Subcutaneous adipose tissue (tissue), 4 donors: ENCODE results near the gene WASF1. TPM values are rescaled to one million over a fixed set of nuclear protein-coding genes. Genes with fewer than 3 reads are reported as not detected.

Source experiments
- CTCF ChIP-seq: fragments of 450-650 bp; IDR thresholded peaks from one replicate; pipeline ENCODE4 v1.5.1; 2016; ENCODE audit warnings: low read depth, mild to moderate bottlenecking, control low read depth, antibody characterized with exemption, moderate library complexity
- total RNA-seq, 4 donors: library from RNA; depleted of rRNA; stranded (reverse); fragments of >200 nt; gene quantifications; one replicate each; pipeline ENCODE4 v1.1.0, GENCODE V29; 2016

Gene WASF1
- total RNA-seq, 4 donors from 2014 or later: 6.8 to 14.4 (median 11.4) TPM

GRCh38 chr6:110207652-110208051 lies 28.2 kb upstream of the WASF1 start:
- TF ChIP-seq CTCF: no peak

DNA sequence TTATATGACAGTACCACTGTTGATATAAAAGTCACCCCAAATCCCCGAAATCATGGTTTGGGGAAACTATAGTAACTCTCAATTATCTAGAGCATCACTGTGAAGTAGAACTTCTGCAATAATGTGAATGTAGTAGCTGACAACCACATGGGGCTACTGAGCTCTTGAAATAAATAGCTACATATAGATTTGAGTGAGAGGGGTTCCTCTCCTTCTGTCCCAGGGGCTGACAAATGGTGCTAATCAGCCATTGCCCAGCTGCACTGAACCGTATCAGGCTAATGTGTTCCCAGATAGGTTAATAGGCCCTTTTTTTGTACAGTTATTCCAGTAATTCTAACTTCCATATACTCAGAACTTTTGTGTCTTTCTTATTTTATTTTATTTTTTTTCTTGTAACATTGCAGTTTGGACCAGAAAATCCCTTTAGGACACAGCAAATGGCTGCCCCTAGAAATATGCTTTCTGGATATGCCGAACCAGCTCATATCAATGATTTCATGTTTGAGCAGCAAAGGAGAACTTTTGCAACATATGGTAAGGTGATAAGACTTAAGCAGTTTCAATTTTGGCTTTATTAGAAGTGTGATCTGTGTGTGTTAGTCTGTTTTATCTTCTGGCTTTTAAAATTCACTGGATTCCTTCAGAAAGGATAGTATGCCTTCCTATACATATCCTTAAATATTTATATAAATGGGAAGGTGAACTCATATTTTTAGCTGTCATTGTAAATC lies 21.8 kb upstream of the WASF1 start:
- no peak for TF ChIP-seq CTCF

DNA sequence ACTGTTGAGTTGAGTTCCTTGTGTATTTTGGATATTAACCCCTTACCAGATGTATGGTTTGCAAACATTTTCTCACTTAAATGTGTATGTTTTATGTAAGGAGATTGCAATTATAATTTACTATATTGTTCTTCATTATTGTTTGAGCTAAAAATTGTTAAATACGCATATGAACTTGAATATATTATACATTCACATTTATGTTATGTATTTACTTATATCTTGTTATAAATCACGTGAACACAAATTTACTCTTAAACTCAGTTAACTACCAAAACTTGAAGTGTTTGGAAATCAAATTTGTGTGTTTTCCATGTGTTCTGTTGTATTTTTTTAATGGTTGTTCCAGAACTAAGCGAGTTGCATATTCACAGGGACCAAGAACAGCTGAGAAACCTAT lies 19.1 kb upstream of the WASF1 start:
- no peak for TF ChIP-seq CTCF

GRCh38 chr6:110196874-110197273 lies 17.4 kb upstream of the WASF1 start:
- TF ChIP-seq CTCF: no peak

DNA sequence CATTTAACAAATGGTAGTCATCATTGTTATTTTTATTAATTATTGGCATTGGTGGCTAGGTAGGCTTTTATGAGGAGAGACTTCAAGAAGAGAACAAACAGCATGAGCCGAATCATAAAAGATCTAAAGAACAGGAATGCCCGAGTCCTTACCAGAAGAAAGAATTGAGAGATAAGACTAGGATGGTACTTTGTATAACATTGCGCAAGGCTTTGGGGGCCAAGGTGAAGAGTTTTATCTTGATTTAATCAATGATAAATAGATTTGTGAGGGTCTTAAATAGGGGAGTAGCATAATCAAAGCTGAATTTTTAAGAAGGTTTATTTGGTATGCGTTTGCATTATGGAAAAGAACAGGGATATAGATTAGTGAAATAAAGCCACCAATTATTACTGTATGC lies 16.2 kb upstream of the WASF1 start:
- no peak for TF ChIP-seq CTCF

DNA sequence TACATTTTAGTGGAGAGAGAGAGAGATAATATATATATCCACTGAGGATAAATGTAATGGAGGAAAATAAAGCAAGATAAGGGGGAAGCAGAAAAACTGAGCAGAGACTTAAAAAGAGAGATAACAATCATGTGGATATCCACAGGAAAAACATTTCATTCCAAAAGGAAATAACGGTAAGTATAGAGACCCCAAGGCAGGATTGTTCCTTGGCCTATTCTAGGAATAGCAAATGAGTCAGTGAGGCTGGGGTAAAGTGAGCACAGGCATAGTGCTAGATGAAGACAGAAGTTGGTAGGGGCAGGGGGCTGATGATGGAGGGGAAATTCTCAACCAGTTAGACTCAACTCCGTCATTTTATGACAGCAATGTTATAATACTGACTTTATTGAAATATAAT lies 12.0 kb upstream of the WASF1 start:
- no peak for TF ChIP-seq CTCF

- TF ChIP-seq CTCF: no peak
Measured at GRCh38 chr6:110190726-110191125, 11.3 kb upstream of the WASF1 start.
